Kidney glomerular epithelial cell (primary cell): Measurements from ENCODE around the gene ZNF569.
"Not testable (repeated sequence)": the region's sequence is repeated elsewhere in the genome, so short reads cannot be mapped to it uniquely, and the experiment has no call there.

ENCODE experiments used
- DNase-seq: peaks from one replicate; lab custom pipeline; 2025; lab: John Stamatoyannopoulos, UW

The ZNF569 gene

GRCh38 chr19:37466798-37467607 lies at the start of gene ZNF569:
Gene ZNF569 (minus strand): TSS chr19:37467444. CDS start chr19:37444921, 22,523 bp downstream.
- DNase-seq, result peak; percentile 82

GRCh38 chr19:37513397-37513796 lies 46.2 kb upstream of the ZNF569 start:
- DNase-seq, result no peak

GRCh38 chr19:37511821-37512220 lies 44.6 kb upstream of the ZNF569 start:
- DNase-seq, result no peak

- DNase-seq, result no peak
These were observed 43.9 kb upstream of the ZNF569 start for GRCh38 chr19:37511186-37511585.

GRCh38 chr19:37507167-37507464 lies 39.9 kb upstream of the ZNF569 start:
- no peak for DNase-seq

- DNase-seq, result peak; percentile 53
These were observed 39.3 kb upstream of the ZNF569 start, which contains the start of gene ZNF793 for GRCh38 chr19:37506387-37507166. Gene ZNF793 (plus strand): TSS chr19:37506939. CDS start chr19:37523440, 16,501 bp downstream.

- DNase-seq, result no peak
These were observed 38.7 kb upstream of the ZNF569 start for GRCh38 chr19:37505958-37506386.

- no peak for DNase-seq
These were observed 25.0 kb upstream of the ZNF569 start for GRCh38 chr19:37492213-37492612.

- DNase-seq, result no peak
These were observed 17.3 kb upstream of the ZNF569 start for GRCh38 chr19:37484406-37485168.

- DNase-seq, result no peak
These were observed 4.9 kb upstream of the ZNF569 start for GRCh38 chr19:37472165-37472564.

- no peak for DNase-seq
These were observed 3.0 kb upstream of the ZNF569 start for GRCh38 chr19:37470216-37470615.

- DNase-seq, result peak; percentile 75
These were observed 1.9 kb upstream of the ZNF569 start, which contains the start of gene ZNF570 for GRCh38 chr19:37468961-37469777. Gene ZNF570 (plus strand): TSS chr19:37469356. CDS start chr19:37470355, 999 bp downstream.

GRCh38 chr19:37467608-37468090 lies 405 bp upstream of the ZNF569 start:
- DNase-seq, result no peak

- no peak for DNase-seq
These were observed 907 bp downstream of the ZNF569 start for GRCh38 chr19:37466277-37466797.

GRCh38 chr19:37452500-37453245 lies 14.6 kb downstream of the ZNF569 start:
- no peak for DNase-seq

GRCh38 chr19:37413313-37414084 lies 53.7 kb downstream of the ZNF569 start:
- no peak for DNase-seq

- DNase-seq, result no peak
These were observed 54.5 kb downstream of the ZNF569 start for GRCh38 chr19:37412700-37413099.

GRCh38 chr19:37406140-37406846 lies 61.0 kb downstream of the ZNF569 start:
- not testable (repeated sequence) for DNase-seq

- no peak for DNase-seq
These were observed 63.8 kb downstream of the ZNF569 start for GRCh38 chr19:37403403-37403802.
